Activated CD8-positive, alpha-beta memory T cell treated with anti-CD3 and anti-CD28 coated beads, Interleukin-2, amount 10 ng/mL, durations not matched to agents 7 days and 5 days (primary cell): ENCODE data around the gene HSF5. TPM values are rescaled to one million over a fixed set of nuclear protein-coding genes. Genes with fewer than 3 reads are reported as not detected.

Source experiments
- ATAC-seq: fragments of 150-1000 bp; cut with Tn5 transposase; one replicate; pipeline ENCODE4 v1.10.0; 2021; ENCODE audit warnings: moderate library complexity
- CTCF ChIA-PET: fragments of 350-600 bp; sonication (Branson Sonifier 250); formaldehyde crosslinking; loops from one replicate; lab custom pipeline; 2021; ENCODE audit warnings: antibody characterized with exemption; lab: Charles Lee
- DNase-seq: peaks from one replicate; pipeline ENCODE4 v3.0.0-alpha.2; 2020
- H3K27ac Mint-ChIP-seq: one replicate; pipeline ENCODE4 v1.8.0; 2021; ENCODE audit warnings: mild to moderate bottlenecking, mixed read lengths
- H3K27me3 Mint-ChIP-seq: one replicate; pipeline ENCODE4 v1.8.0; 2021; ENCODE audit warnings: mixed read lengths
- H3K36me3 Mint-ChIP-seq: one replicate; pipeline ENCODE4 v1.8.0; 2021; ENCODE audit warnings: mild to moderate bottlenecking, mixed read lengths
- H3K4me1 Mint-ChIP-seq: one replicate; pipeline ENCODE4 v1.8.0; 2021; ENCODE audit warnings: mixed read lengths
- H3K4me3 Mint-ChIP-seq: one replicate; pipeline ENCODE4 v1.8.0; 2021; ENCODE audit warnings: mild to moderate bottlenecking, moderate library complexity, mixed read lengths
- H3K9me3 Mint-ChIP-seq: one replicate; pipeline ENCODE4 v1.8.0; 2022; ENCODE audit warnings: low read depth, mixed read lengths
- total RNA-seq, 2 experiments: library from RNA; stranded (reverse); gene quantifications; one replicate each; pipeline ENCODE4 v1.2.3, GENCODE V29; 2021

HSF5 gene
- total RNA-seq, 2 experiments from 2014 or later = 0.41 to 0.61 TPM

DNA sequence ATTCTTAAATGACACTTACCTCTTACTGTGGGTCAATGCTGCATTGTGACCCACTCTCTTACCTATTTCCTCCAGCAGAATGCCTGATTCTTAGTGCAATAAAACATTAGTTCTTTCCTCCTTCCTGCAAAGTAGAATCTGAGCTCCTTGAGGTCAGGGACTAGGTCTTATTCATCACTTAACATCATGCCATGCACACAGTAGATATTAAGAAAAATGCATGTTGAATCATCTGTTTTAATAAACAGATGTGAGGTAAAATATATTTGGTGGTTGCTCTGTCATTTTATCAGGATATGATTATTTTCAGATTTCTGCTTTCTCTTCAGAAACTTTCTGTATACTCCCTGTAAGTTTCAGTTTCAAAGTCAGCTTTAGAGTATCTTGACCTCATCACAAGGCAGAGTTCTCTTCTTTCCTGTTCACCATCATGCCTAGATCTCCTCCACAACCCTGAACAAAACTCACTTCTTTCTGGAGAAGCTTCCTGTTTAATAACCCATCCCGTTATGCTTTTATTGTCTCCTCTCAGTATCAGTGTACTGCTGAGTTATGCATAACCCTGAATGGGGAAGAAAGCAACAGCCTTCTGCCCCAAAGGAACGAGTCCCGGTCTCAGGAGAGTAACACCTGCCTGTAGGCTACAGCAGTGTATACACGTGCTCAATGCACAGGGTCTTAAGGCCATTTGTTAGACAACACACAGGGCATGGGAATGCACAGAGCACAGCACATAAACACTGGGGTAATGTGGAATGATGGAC is 105.9 kb downstream of the HSF5 start:
- Mint-ChIP-seq H3K9me3 (no peaks in the 10 kb centered on the region), H3K27ac (peak overlapping the region; percentile 54), H3K27me3 (no peaks in the 10 kb centered on the region), H3K36me3 (peaks cover 2% of the 10 kb centered on the region), H3K4me1 (peaks cover 31% of the 10 kb centered on the region), H3K4me3 (peak overlapping the region; percentile 13)
- no peak for DNase-seq
- ATAC-seq = peak; percentile 81
- CTCF ChIA-PET = interaction anchor here (1.0 to 1.8 kb wide), 5 partner anchors 17 to 65 kb away, joined by 3 to 5 read pairs (median 4); partner anchors contain the start of genes RNF43 and SUPT4H1

DNA sequence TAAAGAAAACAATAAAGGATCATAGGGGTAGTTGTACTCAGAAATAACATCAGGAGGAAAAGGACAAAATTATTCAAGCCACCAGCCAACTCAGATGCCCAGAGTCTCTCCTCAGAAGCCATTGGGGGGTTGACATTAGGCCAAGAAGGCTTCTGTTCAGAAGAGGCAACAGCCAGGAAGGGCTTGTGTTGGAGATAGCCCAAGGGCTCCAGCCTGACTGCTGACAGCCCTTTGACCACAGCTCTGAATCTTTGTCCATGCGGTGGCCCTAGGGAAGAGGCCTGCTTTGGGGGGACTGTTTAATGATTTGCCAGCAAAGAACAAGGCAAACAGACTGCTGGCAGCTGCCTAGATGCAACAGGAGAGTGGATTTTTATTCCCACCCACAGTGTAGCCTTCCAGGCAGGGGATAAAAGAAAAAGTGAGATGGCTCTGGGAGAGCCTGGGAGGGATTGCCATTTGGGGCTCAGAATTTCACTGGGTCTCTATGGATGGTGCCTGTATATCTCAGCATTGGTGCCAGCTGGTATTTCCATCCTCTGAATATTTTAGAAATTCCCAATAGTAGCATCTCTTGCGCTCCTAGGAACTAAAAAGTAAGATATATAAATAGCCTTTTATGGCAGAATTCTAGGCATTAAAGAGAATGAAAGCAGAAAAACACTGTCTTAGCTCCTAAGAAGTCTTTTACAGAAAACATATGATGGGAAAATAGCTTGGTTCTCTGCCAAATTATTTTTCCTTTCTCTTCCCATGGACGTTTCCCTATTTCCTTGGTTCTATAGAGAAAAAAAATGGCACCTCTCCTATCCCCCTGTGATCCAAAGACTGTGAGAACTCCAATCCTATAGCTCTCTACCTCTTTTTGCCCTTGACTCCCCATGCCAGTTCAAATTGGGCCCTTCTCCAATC is 106.8 kb downstream of the HSF5 start:
- peaks cover 29% of the 10 kb centered on the region for H3K4me1 Mint-ChIP-seq
- CTCF ChIA-PET = interaction anchor here (0.6 to 1.8 kb wide), 6 partner anchors 18 to 71 kb away, joined by 3 to 5 read pairs (median 4); partner anchors contain the start of genes RNF43 and SUPT4H1
- H3K27me3 Mint-ChIP-seq = no peaks in the 10 kb centered on the region
- DNase-seq = no peak
- H3K27ac Mint-ChIP-seq = peak overlapping the region; percentile 54
- H3K4me3 Mint-ChIP-seq = no peak overlapping the region
- ATAC-seq = no peak
- no peaks in the 10 kb centered on the region for H3K9me3 Mint-ChIP-seq
- H3K36me3 Mint-ChIP-seq = peaks cover 2% of the 10 kb centered on the region

- H3K27me3 Mint-ChIP-seq = no peaks in the 10 kb centered on the region
- H3K4me1 Mint-ChIP-seq = peaks cover 29% of the 10 kb centered on the region
- CTCF ChIA-PET = interaction anchor here (1.3 to 1.7 kb wide), 3 partner anchors 34 to 130 kb away, joined by 4 to 5 read pairs (median 4); no protein-coding TSS in a partner anchor
- DNase-seq = no peak
- no peaks in the 10 kb centered on the region for H3K9me3 Mint-ChIP-seq
- H3K4me3 Mint-ChIP-seq = no peak overlapping the region
- H3K36me3 Mint-ChIP-seq = peaks cover 2% of the 10 kb centered on the region
- no peak for ATAC-seq
- H3K27ac Mint-ChIP-seq = no peak overlapping the region
Observed at GRCh38 chr17:58380207-58381123, 107.7 kb downstream of the HSF5 start.

GRCh38 chr17:58379511-58379824 is 108.7 kb downstream of the HSF5 start:
- ATAC-seq = no peak
- H3K27ac Mint-ChIP-seq = no peak overlapping the region
- H3K9me3 Mint-ChIP-seq = no peaks in the 10 kb centered on the region
- no peak for DNase-seq
- H3K36me3 Mint-ChIP-seq = peaks cover 2% of the 10 kb centered on the region
- H3K27me3 Mint-ChIP-seq = no peaks in the 10 kb centered on the region
- H3K4me3 Mint-ChIP-seq = no peak overlapping the region
- CTCF ChIA-PET = interaction anchor here (0.9 to 1.7 kb wide), 5 partner anchors 28 to 129 kb away, joined by 3 to 5 read pairs (median 4); partner anchors contain the start of gene SUPT4H1
- peaks cover 29% of the 10 kb centered on the region for H3K4me1 Mint-ChIP-seq

- no peaks in the 10 kb centered on the region for H3K9me3 Mint-ChIP-seq
- DNase-seq (no peak), ATAC-seq (no peak)
- no peak overlapping the region for H3K4me3 Mint-ChIP-seq
- H3K36me3 Mint-ChIP-seq = peaks cover 2% of the 10 kb centered on the region
- peaks cover 29% of the 10 kb centered on the region for H3K4me1 Mint-ChIP-seq
- H3K27ac Mint-ChIP-seq = no peak overlapping the region
- CTCF ChIA-PET = interaction anchor here (0.9 to 1.7 kb wide), 6 partner anchors 9 to 129 kb away, joined by 3 to 5 read pairs (median 4); partner anchors contain the start of gene SUPT4H1
- no peaks in the 10 kb centered on the region for H3K27me3 Mint-ChIP-seq
Observed at GRCh38 chr17:58378733-58379510, 109.3 kb downstream of the HSF5 start.

DNA sequence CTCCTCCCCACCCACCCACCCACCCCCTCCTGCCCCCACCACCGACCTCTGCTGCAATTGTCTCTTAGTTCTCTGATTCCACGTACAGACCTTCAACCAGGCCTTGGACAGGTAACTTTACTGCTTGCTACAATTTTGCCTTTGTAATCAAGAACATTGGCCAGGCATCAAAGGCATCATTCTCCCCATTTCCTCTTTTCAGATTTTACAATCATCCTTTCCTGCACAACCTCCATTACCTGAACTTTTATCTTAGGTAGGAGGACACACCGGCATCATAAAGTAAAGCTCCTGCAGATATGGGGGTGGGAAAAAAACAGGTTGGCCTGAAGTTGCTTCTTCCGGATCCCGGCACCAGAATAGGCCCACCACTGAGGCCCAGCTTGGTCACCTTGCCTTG is 110.5 kb downstream of the HSF5 start:
- H3K9me3 Mint-ChIP-seq = no peaks in the 10 kb centered on the region
- no peak for DNase-seq
- peaks cover 2% of the 10 kb centered on the region for H3K36me3 Mint-ChIP-seq
- H3K4me1 Mint-ChIP-seq = peaks cover 25% of the 10 kb centered on the region
- no peak overlapping the region for H3K27ac Mint-ChIP-seq
- no peak overlapping the region for H3K4me3 Mint-ChIP-seq
- CTCF ChIA-PET = no interaction called here
- H3K27me3 Mint-ChIP-seq = no peaks in the 10 kb centered on the region
- no peak for ATAC-seq

DNA sequence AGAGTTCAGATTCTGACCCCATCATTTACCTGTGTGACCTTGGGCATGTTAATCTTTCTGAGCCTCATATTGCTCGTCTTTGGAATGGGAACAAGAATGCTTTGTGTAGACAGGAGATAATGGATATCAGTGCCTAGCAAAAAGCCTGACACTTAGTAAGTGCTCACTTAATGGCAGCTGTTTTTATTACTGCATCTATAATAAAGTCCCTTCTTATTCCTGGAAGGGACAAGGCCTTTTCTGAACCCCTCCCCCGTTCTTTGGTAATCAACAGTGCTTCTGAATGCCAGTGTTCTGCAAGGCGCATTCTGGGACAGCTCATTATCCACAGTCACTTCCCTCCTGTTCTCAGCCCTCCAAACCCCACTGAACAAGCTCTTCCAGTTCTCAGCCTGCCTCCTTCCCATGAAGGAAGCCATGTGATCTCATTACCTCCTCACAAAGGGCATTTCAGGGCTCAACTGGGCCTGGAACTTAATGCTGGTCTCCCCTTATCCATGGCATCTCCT is 111.1 kb downstream of the HSF5 start:
- no peak for ATAC-seq

DNA sequence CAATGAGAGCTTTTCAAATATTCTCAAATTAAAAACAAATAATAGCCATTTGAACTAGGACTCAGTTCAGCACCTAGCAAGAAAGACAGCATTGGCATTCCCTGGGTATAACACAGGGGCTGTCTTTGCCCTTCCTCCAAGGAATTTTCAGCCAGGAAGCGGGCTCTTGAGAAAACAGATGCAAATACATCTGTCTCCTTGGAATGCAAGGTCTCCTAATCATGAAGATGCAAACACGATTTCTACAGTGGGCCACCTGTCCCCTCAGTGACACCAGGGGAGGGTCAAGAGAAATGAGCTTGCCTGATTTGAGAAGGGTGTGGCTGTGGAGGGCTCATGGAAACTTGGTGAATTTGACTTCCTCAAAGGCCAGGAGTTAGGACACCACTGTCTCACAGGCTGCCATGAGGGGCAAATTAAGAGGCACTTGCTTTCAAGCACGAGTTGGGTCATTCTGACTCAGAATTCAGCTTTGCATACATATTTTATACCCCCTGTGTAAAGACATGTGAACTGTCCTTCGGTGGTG is 111.7 kb downstream of the HSF5 start:
- no peaks in the 10 kb centered on the region for H3K27me3 Mint-ChIP-seq
- DNase-seq (no peak), ATAC-seq (no peak)
- H3K4me3 Mint-ChIP-seq = no peak overlapping the region
- H3K27ac Mint-ChIP-seq = no peak overlapping the region
- H3K9me3 Mint-ChIP-seq = no peaks in the 10 kb centered on the region
- CTCF ChIA-PET = no interaction called here
- H3K4me1 Mint-ChIP-seq = peaks cover 18% of the 10 kb centered on the region
- H3K36me3 Mint-ChIP-seq = no peaks in the 10 kb centered on the region

More for the DNA sequence above, 111.1 kb downstream of the HSF5 start:
- Mint-ChIP-seq H3K9me3 (no peaks in the 10 kb centered on the region), H3K4me1 (peaks cover 23% of the 10 kb centered on the region), H3K36me3 (peaks cover 2% of the 10 kb centered on the region), H3K4me3 (no peak overlapping the region), H3K27ac (no peak overlapping the region), H3K27me3 (no peaks in the 10 kb centered on the region)
- no peak for DNase-seq
- CTCF ChIA-PET = no interaction called here

DNA sequence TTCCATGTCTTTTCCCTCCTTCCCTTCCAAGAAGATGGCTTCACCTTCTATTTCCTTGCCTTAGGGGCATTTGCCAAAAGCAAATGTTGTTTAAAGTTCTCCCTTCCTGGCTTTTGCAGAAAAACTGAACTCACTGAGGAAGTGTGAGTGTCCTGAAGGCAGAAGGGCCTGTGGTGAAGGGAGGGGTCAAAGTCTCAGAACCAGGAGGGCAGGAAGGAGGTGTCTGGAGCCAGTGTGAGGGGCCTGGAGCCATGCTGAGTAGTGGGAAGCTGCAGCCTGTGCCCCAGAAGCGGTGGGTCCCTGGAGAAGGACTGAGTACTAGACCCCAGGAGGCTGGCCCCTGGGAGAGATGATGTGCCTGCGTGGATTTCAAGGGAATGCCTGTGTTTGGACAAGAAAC is 112.4 kb downstream of the HSF5 start:
- CTCF ChIA-PET = no interaction called here
- ATAC-seq = no peak
- no peak overlapping the region for H3K4me3 Mint-ChIP-seq
- DNase-seq = no peak
- H3K27me3 Mint-ChIP-seq = no peaks in the 10 kb centered on the region
- peaks cover 14% of the 10 kb centered on the region for H3K4me1 Mint-ChIP-seq
- no peaks in the 10 kb centered on the region for H3K36me3 Mint-ChIP-seq
- no peaks in the 10 kb centered on the region for H3K9me3 Mint-ChIP-seq
- no peak overlapping the region for H3K27ac Mint-ChIP-seq

DNA sequence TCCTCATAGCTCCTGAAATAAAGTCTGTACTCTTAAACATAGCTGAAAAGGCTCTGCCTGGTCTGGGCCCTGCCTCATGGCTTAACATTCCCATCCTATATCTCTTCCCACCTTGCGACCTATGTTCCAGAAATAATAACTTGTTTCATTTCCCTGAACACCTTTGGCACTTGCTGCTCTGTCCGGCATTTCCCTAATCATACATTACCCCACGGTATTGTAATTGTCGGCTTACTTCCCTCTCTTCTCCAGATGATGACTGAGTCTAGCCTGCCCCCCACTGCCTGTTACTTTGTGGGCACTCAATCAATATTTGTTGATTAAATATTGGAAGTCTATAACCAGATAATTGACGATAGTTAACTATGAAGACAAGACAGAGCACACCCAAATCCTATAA is 113.0 kb downstream of the HSF5 start:
- DNase-seq (no peak), ATAC-seq (no peak)
- no peak overlapping the region for H3K27ac Mint-ChIP-seq
- no peak overlapping the region for H3K4me3 Mint-ChIP-seq
- CTCF ChIA-PET = no interaction called here
- peaks cover 16% of the 10 kb centered on the region for H3K4me1 Mint-ChIP-seq
- H3K36me3 Mint-ChIP-seq = no peaks in the 10 kb centered on the region
- no peaks in the 10 kb centered on the region for H3K27me3 Mint-ChIP-seq
- no peaks in the 10 kb centered on the region for H3K9me3 Mint-ChIP-seq

DNA sequence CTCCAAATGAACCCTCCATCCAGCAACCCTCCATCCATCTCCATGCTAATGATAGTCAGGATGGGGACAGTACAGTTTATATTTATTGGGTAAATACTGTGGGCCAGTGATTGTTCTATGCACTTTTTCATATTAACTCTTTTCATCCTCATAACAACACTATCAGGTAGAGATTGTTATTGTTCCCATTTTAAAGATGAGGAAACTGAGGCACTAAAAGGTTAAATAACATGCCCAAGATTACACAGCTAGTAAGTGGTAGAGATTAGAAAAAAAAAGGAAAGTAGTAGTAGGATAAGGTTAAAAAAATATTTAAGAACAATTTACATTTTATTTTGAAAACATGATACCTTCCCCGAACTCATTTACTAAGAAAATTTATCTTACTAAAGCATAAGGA is 114.3 kb downstream of the HSF5 start:
- no peak overlapping the region for H3K4me3 Mint-ChIP-seq
- CTCF ChIA-PET = no interaction called here
- no peaks in the 10 kb centered on the region for H3K27me3 Mint-ChIP-seq
- no peak for ATAC-seq
- DNase-seq = no peak
- H3K27ac Mint-ChIP-seq = no peak overlapping the region
- H3K9me3 Mint-ChIP-seq = no peaks in the 10 kb centered on the region
- H3K4me1 Mint-ChIP-seq = peaks cover 11% of the 10 kb centered on the region
- no peaks in the 10 kb centered on the region for H3K36me3 Mint-ChIP-seq

GRCh38 chr17:58373003-58373402 is 115.2 kb downstream of the HSF5 start:
- Mint-ChIP-seq H3K36me3 (no peaks in the 10 kb centered on the region), H3K4me1 (peaks cover 9% of the 10 kb centered on the region), H3K27ac (no peak overlapping the region), H3K27me3 (no peaks in the 10 kb centered on the region), H3K4me3 (no peak overlapping the region), H3K9me3 (no peaks in the 10 kb centered on the region)
- CTCF ChIA-PET = interaction anchor here (1.0 kb wide), 1 partner anchor 15 kb away, joined by 4 read pairs; no protein-coding TSS in a partner anchor
- DNase-seq (no peak), ATAC-seq (no peak)
